PC-3 (cell line): ENCODE measurements around the gene DLGAP4.

Experiments
- EZH2 ChIP-seq: fragments of 300-600 bp; sonication (generic); IDR thresholded peaks from one replicate; pipeline ENCODE4 v1.6.1; 2017; ENCODE audit warnings: antibody characterized with exemption, mild to moderate bottlenecking, low read length; ENCODE audit not compliant: unreplicated experiment
- TF ChIP-seq, protein P1 (sequence below): fragments of 300-600 bp; sonication (generic); conservative IDR thresholded peaks from 2 replicates; pipeline ENCODE4 v1.5.1; 2017; ENCODE audit warnings: antibody characterized with exemption, low read depth, mild to moderate bottlenecking, low read length

DNA sequence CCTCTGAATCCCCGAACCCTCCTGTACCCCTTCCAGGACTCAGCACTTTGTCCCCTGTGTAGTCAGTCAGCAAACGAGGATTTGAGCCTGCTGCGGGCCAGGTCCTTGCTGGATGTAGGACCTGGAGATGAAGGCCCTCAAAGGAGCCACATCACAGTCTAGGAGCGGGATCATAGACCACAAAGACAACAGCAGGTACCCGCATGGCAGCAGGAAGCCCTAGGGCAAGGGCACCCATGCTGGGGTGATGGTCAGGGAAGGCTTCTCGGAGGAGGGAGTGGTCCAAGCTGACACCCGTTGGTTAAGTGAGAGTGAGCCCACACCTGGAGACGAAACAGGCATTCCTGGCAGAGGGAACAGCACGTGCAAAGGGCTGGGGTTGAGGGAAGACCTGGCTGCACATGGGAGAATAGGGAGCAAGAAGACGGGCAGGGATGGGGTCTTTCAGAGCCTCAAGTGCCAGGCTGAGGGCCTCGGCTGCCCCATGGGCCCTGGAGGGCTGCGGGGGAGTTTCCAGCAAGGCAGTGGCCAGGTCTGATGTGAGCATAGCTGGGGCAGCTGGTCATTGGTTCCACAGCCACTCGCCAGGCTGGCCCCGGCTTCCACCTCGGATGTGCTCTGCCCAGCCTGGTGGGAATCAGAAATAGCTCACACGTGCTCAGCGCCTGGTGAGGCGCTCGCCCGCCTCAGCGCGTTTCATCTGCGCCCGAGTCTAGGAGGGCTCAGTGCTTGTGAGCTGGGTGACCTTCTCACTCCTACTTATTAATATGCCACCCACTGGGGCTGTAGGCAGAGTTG is 15.0 kb downstream of the DLGAP4 start:
- TF ChIP-seq, protein P1, sequence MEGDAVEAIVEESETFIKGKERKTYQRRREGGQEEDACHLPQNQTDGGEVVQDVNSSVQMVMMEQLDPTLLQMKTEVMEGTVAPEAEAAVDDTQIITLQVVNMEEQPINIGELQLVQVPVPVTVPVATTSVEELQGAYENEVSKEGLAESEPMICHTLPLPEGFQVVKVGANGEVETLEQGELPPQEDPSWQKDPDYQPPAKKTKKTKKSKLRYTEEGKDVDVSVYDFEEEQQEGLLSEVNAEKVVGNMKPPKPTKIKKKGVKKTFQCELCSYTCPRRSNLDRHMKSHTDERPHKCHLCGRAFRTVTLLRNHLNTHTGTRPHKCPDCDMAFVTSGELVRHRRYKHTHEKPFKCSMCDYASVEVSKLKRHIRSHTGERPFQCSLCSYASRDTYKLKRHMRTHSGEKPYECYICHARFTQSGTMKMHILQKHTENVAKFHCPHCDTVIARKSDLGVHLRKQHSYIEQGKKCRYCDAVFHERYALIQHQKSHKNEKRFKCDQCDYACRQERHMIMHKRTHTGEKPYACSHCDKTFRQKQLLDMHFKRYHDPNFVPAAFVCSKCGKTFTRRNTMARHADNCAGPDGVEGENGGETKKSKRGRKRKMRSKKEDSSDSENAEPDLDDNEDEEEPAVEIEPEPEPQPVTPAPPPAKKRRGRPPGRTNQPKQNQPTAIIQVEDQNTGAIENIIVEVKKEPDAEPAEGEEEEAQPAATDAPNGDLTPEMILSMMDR, result no peak
- TF ChIP-seq EZH2, result no peak
